GM08714 (cell line): ENCODE measurements around the gene CELSR1.
"Not testable (repeated sequence)": the region's sequence is repeated elsewhere in the genome, so short reads cannot be mapped to it uniquely, and the experiment has no call there.

Source experiments
- H3K4me3 ChIP-seq: fragments of 200-500 bp; sonication (Bioruptor generic); 2 replicates; pipeline ENCODE4 v1.5.1; 2014; ENCODE audit warnings: mild to moderate bottlenecking, low read length, inconsistent platforms
- ZNF274 ChIP-seq: IDR thresholded peaks from 2 replicates; pipeline ENCODE4 v1.6.1; 2012; ENCODE audit warnings: mild to moderate bottlenecking, low read depth, low read length

The CELSR1 gene

GRCh38 chr22:46397514-46397913, 139.9 kb downstream of the CELSR1 start:
- H3K4me3 ChIP-seq, result no peak overlapping the region
- no peak for TF ChIP-seq ZNF274

- H3K4me3 ChIP-seq, result not testable (repeated sequence)
Observed at GRCh38 chr22:46397049-46397448, 140.4 kb downstream of the CELSR1 start.

GRCh38 chr22:46395145-46395544, 142.3 kb downstream of the CELSR1 start:
- TF ChIP-seq ZNF274, result no peak
- H3K4me3 ChIP-seq, result no peak overlapping the region

GRCh38 chr22:46394622-46395021, 142.8 kb downstream of the CELSR1 start:
- H3K4me3 ChIP-seq, result no peak overlapping the region
- TF ChIP-seq ZNF274, result no peak

- H3K4me3 ChIP-seq, result no peak overlapping the region
- TF ChIP-seq ZNF274, result no peak
Observed at GRCh38 chr22:46393873-46394272, 143.5 kb downstream of the CELSR1 start.

GRCh38 chr22:46392137-46392844, 145.1 kb downstream of the CELSR1 start:
- H3K4me3 ChIP-seq, result no peak overlapping the region
- TF ChIP-seq ZNF274, result no peak

GRCh38 chr22:46391486-46392136, 145.8 kb downstream of the CELSR1 start:
- TF ChIP-seq ZNF274, result no peak
- H3K4me3 ChIP-seq, result no peak overlapping the region

- no peak for TF ChIP-seq ZNF274
- H3K4me3 ChIP-seq, result no peak overlapping the region
Observed at GRCh38 chr22:46390652-46391301, 146.6 kb downstream of the CELSR1 start.

- no peak overlapping the region for H3K4me3 ChIP-seq
- TF ChIP-seq ZNF274, result no peak
Observed at GRCh38 chr22:46390105-46390651, 147.2 kb downstream of the CELSR1 start.

GRCh38 chr22:46389081-46389480, 148.3 kb downstream of the CELSR1 start:
- no peak for TF ChIP-seq ZNF274

GRCh38 chr22:46388647-46389046, 148.8 kb downstream of the CELSR1 start:
- no peak for TF ChIP-seq ZNF274
- H3K4me3 ChIP-seq, result no peak overlapping the region

More at GRCh38 chr22:46389081-46389480, 148.3 kb downstream of the CELSR1 start:
- no peak overlapping the region for H3K4me3 ChIP-seq

- no peak for TF ChIP-seq ZNF274
- no peak overlapping the region for H3K4me3 ChIP-seq
Observed at GRCh38 chr22:46387748-46388147, 149.7 kb downstream of the CELSR1 start.

GRCh38 chr22:46386312-46386711, 151.1 kb downstream of the CELSR1 start:
- TF ChIP-seq ZNF274, result no peak
- H3K4me3 ChIP-seq, result no peak overlapping the region

GRCh38 chr22:46382524-46382923, 154.9 kb downstream of the CELSR1 start:
- no peak overlapping the region for H3K4me3 ChIP-seq
- no peak for TF ChIP-seq ZNF274

GRCh38 chr22:46381731-46382130, 155.7 kb downstream of the CELSR1 start:
- H3K4me3 ChIP-seq, result no peak overlapping the region
- TF ChIP-seq ZNF274, result no peak
